ENCODE measurements around the gene NCOA1. TPM values are rescaled to one million over a fixed set of nuclear protein-coding genes. Genes with fewer than 3 reads are reported as not detected.

The NCOA1 gene
- total RNA-seq, 1 experiment from 2014 or later: 27.5 TPM

- Histone ChIP-seq H3K4me1 (ENCODE audit: insufficient read depth, low read length, poor library complexity, severe bottlenecking) (no peaks in the 10 kb centered on the region), H3K9me3 (ENCODE audit: low read depth, low read length, poor library complexity, severe bottlenecking) (no peaks in the 10 kb centered on the region), H3K27me3 (replicated peaks; ENCODE audit: insufficient read depth, low read depth, low read length, poor library complexity) (no peaks in the 10 kb centered on the region), H3K27ac (ENCODE audit: low read depth, low read length, poor library complexity, severe bottlenecking) (no peak overlapping the region), H3K4me3 (ENCODE audit: low read depth, low read length, poor library complexity, severe bottlenecking) (no peak overlapping the region), H3K36me3 (ENCODE audit: insufficient read depth, low read length, poor library complexity, severe bottlenecking) (peaks cover 78% of the 10 kb centered on the region)
- POLR2A ChIA-PET (ENCODE audit: low non-redundant PET): no interaction called here
- CTCF ChIA-PET: no interaction called here
- intact Hi-C loops (cut with micrococcal nuclease; ENCODE audit: unreplicated experiment): no loop called here
- no TSS peak for BruUV-seq (replicated peaks)
- DNase-seq (ENCODE audit: low spot score): no peak
- TF ChIP-seq, protein P1, sequence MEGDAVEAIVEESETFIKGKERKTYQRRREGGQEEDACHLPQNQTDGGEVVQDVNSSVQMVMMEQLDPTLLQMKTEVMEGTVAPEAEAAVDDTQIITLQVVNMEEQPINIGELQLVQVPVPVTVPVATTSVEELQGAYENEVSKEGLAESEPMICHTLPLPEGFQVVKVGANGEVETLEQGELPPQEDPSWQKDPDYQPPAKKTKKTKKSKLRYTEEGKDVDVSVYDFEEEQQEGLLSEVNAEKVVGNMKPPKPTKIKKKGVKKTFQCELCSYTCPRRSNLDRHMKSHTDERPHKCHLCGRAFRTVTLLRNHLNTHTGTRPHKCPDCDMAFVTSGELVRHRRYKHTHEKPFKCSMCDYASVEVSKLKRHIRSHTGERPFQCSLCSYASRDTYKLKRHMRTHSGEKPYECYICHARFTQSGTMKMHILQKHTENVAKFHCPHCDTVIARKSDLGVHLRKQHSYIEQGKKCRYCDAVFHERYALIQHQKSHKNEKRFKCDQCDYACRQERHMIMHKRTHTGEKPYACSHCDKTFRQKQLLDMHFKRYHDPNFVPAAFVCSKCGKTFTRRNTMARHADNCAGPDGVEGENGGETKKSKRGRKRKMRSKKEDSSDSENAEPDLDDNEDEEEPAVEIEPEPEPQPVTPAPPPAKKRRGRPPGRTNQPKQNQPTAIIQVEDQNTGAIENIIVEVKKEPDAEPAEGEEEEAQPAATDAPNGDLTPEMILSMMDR (conservative IDR thresholded peaks at IDR 0.05; ENCODE audit: low read depth, low read length): no peak
- TF ChIP-seq EZH2 (IDR thresholded peaks at IDR 0.05; ENCODE audit: borderline replicate concordance, low read depth, low read length, poor library complexity, severe bottlenecking): no peak
These were observed 327.7 kb downstream of the NCOA1 start for GRCh38 chr2:24818721-24819167.

DNA sequence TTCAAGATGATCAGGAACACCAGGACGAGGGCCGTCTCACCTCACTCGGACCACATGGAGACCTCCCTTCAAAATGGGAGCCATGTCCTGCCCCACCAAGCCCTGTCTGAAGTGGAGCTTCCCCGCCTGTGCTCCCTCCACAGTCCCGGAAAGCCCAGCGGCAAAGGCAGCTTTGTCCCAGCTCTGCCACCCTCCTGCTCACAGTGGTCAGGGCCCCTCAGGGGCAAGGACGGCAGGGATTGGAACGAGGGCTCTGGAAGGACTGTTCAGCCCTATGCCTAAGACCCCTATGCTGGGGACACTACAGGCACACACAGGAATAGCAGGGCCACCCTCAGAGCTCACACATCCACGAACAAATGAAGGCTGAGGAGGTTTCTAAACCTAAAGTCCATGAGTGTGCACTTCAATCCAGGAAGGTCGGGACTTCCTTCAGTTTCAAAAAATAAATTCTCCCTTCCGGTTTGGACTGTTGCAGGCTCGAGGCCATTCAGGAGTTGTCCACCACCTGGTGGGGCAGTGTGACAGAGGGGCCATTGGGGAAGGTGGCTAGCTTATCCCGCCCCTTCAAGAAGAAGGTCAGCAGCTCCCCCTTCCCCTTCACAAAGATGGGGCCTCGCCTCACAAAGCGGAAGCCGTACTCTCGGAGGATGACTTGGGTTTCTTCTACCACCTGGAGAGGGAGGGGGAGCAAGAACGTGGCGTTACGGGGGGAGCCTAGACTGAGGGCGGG is 328.6 kb downstream of the NCOA1 start:
- Histone ChIP-seq H3K36me3 (ENCODE audit: insufficient read depth, low read length, poor library complexity, severe bottlenecking) (peaks cover 76% of the 10 kb centered on the region), H3K27ac (ENCODE audit: low read depth, low read length, poor library complexity, severe bottlenecking) (no peak overlapping the region), H3K4me1 (ENCODE audit: insufficient read depth, low read length, poor library complexity, severe bottlenecking) (no peaks in the 10 kb centered on the region), H3K27me3 (replicated peaks; ENCODE audit: insufficient read depth, low read depth, low read length, poor library complexity) (no peaks in the 10 kb centered on the region), H3K4me3 (ENCODE audit: low read depth, low read length, poor library complexity, severe bottlenecking) (no peak overlapping the region), H3K9me3 (ENCODE audit: low read depth, low read length, poor library complexity, severe bottlenecking) (no peaks in the 10 kb centered on the region)
- POLR2A ChIA-PET (ENCODE audit: low non-redundant PET): no interaction called here
- BruUV-seq (replicated peaks): no TSS peak
- no peak for DNase-seq (ENCODE audit: low spot score)
- CTCF ChIA-PET: no interaction called here
- intact Hi-C loops (cut with micrococcal nuclease; ENCODE audit: unreplicated experiment): loop anchor here (10.0 kb wide), 1 partner anchor 325 kb away; the partner anchor contains the start of gene NCOA1
- TF ChIP-seq, protein P1 (conservative IDR thresholded peaks at IDR 0.05; ENCODE audit: low read depth, low read length): no peak
- TF ChIP-seq EZH2 (IDR thresholded peaks at IDR 0.05; ENCODE audit: borderline replicate concordance, low read depth, low read length, poor library complexity, severe bottlenecking): no peak

DNA sequence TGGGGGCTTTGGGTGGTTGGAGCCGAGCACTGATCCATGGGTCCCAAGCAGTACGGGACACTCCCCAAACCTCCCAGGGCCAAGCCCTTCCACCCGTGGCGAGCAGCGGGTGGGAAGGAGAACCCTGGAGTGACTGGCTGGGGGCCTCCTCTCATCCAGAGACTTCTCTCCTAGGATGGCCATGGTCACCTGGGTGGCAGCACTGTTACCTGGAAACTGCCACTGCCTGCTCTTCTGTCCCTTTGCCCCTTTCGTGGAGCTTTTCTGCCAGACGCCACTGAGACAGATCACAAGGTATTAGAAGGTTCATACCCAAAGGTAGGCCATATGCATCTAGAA is 329.1 kb downstream of the NCOA1 start:
- no TSS peak for BruUV-seq (replicated peaks)
- TF ChIP-seq, protein P1 (conservative IDR thresholded peaks at IDR 0.05; ENCODE audit: low read depth, low read length): no peak
- no peak for TF ChIP-seq EZH2 (IDR thresholded peaks at IDR 0.05; ENCODE audit: borderline replicate concordance, low read depth, low read length, poor library complexity, severe bottlenecking)
- ChIA-PET POLR2A (ENCODE audit: low non-redundant PET) (no interaction called here), CTCF (no interaction called here)
- intact Hi-C loops (cut with micrococcal nuclease; ENCODE audit: unreplicated experiment): loop anchor here (10.0 kb wide), 1 partner anchor 325 kb away; the partner anchor contains the start of gene NCOA1
- H3K9me3 ChIP-seq (ENCODE audit: low read depth, low read length, poor library complexity, severe bottlenecking): no peaks in the 10 kb centered on the region
- no peaks in the 10 kb centered on the region for H3K27me3 ChIP-seq (replicated peaks; ENCODE audit: insufficient read depth, low read depth, low read length, poor library complexity)
- H3K36me3 ChIP-seq (ENCODE audit: insufficient read depth, low read length, poor library complexity, severe bottlenecking): peaks cover 71% of the 10 kb centered on the region
- DNase-seq (ENCODE audit: low spot score): no peak
- no peak overlapping the region for H3K27ac ChIP-seq (ENCODE audit: low read depth, low read length, poor library complexity, severe bottlenecking)
- no peaks in the 10 kb centered on the region for H3K4me1 ChIP-seq (ENCODE audit: insufficient read depth, low read length, poor library complexity, severe bottlenecking)
- no peak overlapping the region for H3K4me3 ChIP-seq (ENCODE audit: low read depth, low read length, poor library complexity, severe bottlenecking)

Other genes with a start within 250 kb of the NCOA1 start
- 16.4 and 21.4 TPM in 2 replicates for gene ITSN2, start 130.7 kb upstream of the NCOA1 start, total RNA-seq (2021)

Measured in A673 (cell line).